GF-D8 (cell line): ENCODE measurements around the gene SNX10.
"Not testable (repeated sequence)": the region's sequence is repeated elsewhere in the genome, so short reads cannot be mapped to it uniquely, and the experiment has no call there.

Source experiments
- DNase-seq: peaks from one replicate; lab custom pipeline; 2025; lab: John Stamatoyannopoulos, UW

SNX10 gene

GRCh38 chr7:26291699-26292538, at the start of gene SNX10:
TSS of gene SNX10 (plus strand) at chr7:26291862. CDS start at chr7:26346443, 54,581 bp downstream.
- peak; percentile 58 for DNase-seq

DNA sequence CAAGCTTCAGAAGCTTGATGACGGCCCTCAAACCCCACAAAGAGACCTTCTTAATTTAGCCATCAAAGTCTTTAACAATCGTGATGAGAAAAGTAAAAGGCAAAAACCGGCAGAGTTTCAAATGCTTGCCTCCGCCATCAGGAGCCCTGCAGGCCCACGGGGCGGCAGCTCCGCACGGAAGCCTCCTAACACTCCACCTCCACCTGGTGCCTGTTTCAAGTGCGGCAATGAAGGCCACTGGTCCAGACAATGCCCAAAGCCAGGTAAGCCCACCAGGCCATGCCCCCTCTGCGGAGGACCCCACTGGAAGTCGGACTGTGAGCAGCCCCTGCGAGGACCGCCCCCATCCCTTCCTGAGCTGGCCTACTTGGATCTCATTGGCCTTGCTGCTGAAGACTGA, 46.5 kb upstream of the SNX10 start:
- DNase-seq: no peak

DNA sequence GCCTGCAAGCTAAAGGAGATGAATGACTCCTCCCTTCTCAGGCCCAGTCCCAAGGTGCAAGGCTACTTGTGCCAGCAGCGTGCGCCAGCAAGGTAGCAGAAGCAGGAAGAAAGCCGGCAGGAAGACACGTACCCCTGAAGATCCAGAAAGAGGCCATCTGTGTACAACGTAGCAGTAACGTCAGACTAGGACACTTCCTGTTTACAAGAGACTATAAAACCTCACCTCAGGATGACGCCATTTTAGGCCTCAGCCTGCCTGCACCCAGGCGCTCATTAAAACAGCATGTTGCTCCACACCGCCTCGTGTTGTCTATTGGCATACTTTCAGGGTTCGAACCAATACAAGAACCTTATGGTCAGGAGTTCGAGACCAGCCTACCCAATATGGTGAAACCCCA, 41.4 kb upstream of the SNX10 start:
- DNase-seq: no peak

DNA sequence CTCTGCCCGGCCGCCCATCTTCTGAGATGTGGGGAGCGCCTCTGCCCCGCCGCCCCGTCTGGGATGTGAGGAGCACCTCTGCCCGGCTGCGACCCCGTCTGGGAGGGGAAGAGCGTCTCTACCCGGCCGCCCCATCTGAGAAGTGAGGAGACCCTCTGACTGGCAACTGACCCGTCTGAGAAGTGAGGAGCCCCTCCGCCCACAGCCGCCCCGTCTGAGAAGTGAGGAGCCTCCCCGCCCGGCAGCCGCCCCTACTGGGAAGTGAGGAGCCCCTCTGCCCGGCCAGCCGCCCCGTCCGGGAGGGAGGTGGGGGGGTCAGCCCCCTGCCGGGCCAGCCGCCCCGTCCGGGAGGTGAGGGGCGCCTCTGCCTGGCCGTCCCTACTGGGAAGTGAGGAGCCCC, 29.8 kb upstream of the SNX10 start:
- DNase-seq: not testable (repeated sequence)

DNA sequence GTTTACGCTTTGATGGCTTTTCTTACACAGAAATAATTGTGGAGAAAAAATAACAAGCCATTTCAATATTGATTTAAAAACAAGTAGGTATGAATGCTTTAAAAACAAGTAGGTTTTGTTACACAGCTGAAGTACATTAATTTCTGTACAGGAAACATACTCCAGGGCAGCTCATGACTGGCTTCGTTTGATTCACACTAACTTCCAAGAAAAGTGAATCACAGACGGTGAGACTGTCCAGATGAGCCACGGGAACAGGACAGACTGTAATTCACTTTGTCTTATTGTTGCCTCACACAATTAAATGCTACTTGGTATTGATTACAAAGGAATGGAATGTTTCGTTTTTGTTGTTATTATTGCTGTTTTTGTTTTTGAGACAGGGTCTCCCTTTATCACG, 26.6 kb upstream of the SNX10 start:
- no peak for DNase-seq

DNA sequence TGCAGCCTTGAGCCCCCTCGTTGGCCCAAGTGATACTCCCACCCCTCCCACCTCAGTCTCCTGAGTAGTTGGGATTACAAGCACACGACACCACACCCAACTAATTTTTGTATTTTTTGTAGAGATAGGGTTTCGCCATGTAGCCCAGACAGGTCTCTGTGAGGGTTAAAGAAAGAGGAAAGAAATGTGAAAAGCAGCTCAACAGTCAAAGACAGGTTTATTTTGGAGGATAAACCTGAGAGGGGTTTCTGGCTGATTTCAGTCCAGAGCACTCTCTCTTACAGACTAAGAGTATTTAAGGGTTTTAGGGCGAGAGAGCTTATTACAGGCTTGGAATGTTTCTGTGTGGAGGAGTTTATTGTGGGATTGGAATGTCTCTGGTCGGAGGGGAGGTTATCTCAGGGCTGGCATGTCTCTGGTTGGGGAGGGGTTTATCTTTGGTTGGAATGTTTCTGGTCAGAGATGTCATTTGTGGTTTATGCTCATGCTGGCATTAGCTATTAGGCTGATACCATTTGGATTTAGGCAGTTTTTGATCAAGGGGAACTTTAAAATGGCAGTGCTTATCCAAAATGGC, 26.1 kb upstream of the SNX10 start:
- DNase-seq: no peak

DNA sequence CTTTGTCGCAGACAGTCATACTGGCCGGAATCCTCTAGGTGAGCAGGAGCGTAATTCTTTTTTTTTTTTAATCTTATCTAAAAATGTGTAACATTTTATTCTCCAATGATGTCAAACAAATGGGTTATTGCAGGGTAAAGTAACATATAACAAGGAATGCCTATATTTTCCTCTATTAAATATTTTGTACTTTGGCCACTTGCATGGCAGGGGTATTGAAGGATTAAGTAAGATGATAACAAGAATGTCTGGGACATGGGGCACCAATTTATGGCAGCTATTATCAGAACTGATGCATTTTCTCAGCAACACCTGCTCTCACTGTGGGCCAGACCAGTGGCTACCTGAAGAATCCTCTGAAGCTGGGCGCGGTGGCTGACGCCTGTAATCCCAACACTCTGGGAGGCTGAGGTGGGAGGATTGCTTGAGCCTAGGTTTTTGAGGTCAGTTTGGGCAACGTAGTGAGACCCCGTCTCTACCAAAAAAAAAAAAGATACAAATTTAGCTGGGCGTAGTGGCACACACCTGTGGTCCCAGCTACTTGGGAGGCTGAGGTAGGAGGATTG, 24.0 kb upstream of the SNX10 start:
- no peak for DNase-seq

GRCh38 chr7:26275213-26275612, 16.4 kb upstream of the SNX10 start:
- DNase-seq: no peak

DNA sequence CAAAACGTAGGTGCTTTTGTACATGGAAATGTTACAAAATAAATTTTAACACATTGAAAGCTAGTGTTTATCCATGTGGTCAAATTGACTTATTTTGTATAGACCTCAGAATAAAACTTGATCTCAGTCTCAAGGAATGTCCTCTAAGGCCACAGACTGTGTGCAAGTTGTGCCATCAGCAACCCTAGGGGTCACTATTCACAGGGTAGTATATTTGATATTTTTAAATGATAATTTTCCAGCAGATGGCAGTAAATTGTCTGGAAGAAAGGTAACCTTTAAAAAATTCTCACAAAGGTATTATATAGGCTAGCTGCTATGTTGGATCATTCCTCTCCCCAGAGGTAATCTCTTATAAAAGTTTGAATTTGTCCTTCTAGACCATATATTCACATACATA, 12.9 kb upstream of the SNX10 start:
- DNase-seq: peak; percentile 62

- no peak for DNase-seq
Observed at GRCh38 chr7:26279405-26279804, 12.3 kb upstream of the SNX10 start.

DNA sequence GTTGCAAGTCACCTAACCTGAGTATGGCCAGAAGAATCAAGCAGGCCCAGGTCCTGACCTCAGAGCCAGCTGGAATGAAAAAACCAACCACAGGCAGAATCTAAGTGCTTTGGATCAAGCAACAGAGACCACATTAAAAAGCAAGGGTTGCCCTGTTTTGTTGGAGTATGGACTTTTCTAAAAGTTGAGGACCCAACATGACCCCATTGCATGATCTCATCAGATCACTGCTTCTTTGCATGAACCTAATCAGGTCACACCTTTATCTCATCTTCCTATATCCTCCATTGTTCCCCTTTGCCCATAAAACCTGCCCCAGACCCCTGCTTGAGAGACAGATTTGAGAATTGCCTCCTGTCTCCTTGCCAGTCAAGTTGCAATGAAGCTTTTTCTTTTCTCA, 11.6 kb upstream of the SNX10 start:
- no peak for DNase-seq

DNA sequence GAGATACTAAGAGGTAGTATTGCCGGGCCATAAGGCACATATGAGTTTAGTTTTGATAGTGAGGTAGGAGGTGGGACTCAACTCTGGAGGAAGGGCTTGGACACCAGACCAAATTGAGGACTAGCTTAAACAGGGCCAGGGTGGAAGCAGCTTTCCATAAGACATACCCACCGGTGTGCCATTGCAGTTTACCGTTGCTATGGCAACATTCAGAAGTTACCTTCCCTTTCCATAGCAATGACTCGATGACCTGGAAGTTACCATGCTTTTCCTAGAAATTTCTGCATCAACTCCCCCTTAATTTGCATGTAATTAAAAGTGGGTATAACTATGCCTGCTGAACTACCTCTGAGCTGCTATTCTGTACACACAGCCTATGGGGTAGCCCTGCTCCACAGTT, 10.9 kb upstream of the SNX10 start:
- DNase-seq: no peak

- no peak for DNase-seq
Observed at GRCh38 chr7:26284477-26284876, 7.2 kb upstream of the SNX10 start.

GRCh38 chr7:26284995-26285632, 6.5 kb upstream of the SNX10 start:
- no peak for DNase-seq

DNA sequence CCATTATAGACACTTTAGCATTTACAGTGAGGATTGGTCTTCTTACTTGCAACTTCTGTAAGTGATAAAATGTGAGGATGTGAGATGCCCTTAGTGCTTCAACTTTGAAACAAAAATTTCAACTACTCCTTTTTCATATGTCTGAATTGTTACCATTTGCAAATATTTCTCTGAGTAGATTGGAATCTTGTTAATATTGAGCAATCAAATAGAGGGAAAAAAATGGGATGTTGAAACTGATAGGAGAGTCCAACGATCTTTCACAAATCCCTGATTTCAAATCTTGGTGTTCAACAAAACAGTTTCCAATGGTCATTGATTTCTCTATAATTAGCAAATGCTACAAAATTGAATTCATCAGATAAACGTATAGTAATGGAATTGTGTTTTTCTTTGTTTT, 5.5 kb upstream of the SNX10 start:
- DNase-seq: no peak

- not testable (repeated sequence) for DNase-seq
Observed at GRCh38 chr7:26288126-26288525, 3.5 kb upstream of the SNX10 start.

DNA sequence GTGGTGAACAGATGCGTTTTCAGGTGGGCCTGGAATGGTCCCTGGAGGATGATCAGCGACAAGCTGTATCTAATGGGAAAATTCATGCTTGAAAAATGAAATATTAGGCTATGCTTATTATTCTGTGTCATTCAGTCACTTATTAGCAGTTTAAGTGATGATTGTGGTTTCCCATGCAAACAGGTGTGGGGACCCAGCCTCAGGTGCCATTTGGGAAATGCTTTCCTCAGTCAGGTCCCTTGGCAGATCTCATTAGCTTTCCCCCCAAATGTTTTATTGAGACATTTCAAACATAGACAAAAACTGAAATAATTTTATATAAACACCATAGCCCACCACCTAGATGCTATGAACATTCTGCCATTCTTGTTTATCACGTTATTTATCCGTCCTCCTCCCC, 411 bp upstream of the SNX10 start:
- DNase-seq: no peak

DNA sequence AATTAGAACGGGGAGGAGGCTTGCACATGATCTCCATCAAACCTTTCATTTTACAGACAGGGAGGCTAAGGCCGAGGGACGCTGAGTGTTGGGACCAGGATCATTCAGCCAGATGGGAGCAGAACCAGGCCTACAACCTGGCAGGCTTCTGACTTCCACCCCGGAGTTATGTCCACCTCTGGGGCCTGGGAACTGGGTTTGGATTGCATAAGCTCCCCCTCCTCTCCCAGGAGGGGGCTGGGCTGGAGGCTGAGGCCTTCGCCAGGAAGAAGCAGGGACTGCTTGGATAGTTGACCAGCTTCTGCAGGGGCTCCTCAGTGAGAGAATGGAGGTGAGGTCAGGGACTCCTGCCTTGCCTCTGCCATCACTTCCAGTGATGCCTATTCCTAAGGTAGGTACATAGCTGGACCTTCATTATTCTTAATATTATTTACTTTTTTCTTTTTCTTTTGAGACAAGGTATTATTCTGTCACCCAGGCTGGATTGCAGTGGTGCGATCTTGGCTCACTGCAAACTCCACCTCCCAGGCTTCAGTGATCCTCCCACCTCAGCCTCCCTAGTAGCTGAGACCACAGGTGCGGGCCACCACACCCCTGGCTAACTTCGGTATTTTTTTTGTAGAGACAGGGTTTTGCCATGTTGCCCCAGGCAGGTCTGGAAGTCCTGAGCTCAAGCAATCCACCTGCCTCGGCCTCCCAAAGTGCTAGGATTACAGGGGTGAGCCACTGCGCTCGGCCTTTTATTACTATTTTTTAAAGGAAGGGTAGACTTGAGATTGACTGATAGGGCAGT, 1.3 kb downstream of the SNX10 start:
- DNase-seq: no peak

GRCh38 chr7:26293569-26294308, 2.1 kb downstream of the SNX10 start:
- DNase-seq: peak; percentile 82

DNA sequence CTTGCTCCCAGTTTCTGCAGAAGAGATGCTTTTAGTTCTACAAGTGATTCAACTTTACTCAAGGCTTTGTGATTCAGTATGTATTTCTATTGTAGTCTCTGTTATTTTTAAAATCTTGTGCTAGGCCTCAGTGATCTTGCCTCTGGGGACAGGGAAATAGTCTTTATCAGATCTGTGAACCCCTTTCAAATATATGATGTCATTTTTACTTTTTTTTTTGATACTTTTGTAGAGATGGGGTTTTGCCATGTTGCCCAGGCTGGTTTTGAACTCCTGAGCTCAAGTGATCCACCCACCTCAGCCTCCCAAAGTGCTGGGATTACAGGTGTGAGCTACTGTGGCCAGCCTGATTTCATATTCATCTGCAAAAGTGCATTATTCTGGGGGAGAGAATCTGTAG, 3.4 kb downstream of the SNX10 start:
- DNase-seq: no peak

DNA sequence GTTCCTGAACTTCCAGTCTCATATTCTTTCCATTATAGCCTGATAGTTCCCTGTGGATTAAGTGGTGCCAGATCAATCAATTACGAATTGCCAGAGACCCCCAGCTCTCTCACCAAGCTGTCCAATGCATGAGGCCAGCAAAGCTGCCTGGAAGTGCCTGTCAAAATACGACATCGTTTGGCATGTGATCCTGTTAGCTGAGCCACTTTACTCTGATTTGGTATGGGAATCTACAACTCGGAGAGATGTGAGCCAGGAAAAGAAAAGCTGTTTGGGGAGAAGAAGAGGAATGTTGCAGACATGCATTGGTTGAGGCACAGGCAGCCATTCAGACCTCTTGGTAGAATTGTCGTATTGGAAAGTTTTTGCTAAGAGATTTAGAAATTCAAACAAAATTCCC, 3.9 kb downstream of the SNX10 start:
- DNase-seq: no peak
